ENCODE data around the gene SV2C. TPM values are rescaled to one million over a fixed set of nuclear protein-coding genes. Genes with fewer than 3 reads are reported as not detected.

SV2C gene
- total and polyA plus RNA-seq, 5 experiments from 2014 or later: not detected

DNA sequence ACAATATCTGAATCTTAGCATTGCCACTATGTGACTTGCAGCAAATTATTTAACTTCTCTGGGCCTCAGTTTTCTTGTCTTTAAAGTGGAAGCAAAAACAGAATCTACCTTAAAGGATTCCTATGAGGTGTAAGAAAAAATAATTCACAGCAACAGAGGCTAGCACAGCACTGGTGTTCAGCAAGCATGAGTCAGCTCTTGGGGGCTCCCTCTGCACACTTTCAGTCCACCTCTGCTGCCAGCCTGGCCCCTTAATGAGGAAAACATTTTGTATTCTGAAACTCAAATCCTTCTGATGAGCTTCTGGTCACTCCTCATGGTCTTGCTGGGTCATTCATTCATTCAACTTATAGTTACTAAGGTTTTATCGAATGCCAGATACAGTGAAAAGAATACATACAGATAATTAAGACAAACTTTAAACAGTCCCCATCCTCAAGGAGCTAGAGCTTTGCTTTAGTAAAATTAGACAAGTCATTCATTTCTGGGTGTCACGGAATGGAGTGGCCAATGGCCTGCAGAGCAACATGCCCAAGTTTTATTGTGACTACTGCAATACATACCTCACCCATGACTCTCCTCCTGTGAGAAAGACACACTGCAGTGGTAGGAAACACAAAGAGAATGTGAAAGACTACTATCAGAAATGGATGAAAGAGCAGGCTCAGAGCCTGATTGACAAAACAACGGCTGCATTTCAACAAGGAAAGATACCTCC lies 293.1 kb downstream of the SV2C start:
- no peaks in the 10 kb centered on the region for H3K36me3 Mint-ChIP-seq
- H3K4me1 Mint-ChIP-seq: peaks cover 16 to 38% (median 22%) of the 10 kb centered on the region in 4 donors
- no peak for ATAC-seq
- DNase-seq: no peak
- no peaks in the 10 kb centered on the region for H3K9me3 Mint-ChIP-seq
- peak overlapping the region in 2 of 10 donors; percentile 23 to 47 for H3K27ac Mint-ChIP-seq
- POLR2A ChIA-PET: interaction anchor here (1.4 kb wide), 1 partner anchor 27 kb away, joined by 5 read pairs; the partner anchor contains the start of gene IQGAP2
- no peaks in the 10 kb centered on the region for H3K27me3 Mint-ChIP-seq
- H3K4me3 Mint-ChIP-seq: no peak overlapping the region

GRCh38 chr5:76376866-76377230 lies 293.7 kb downstream of the SV2C start:
- peaks cover 16 to 38% (median 22%) of the 10 kb centered on the region in 4 donors for H3K4me1 Mint-ChIP-seq
- H3K27me3 Mint-ChIP-seq: no peaks in the 10 kb centered on the region
- DNase-seq: no peak
- H3K4me3 Mint-ChIP-seq: no peak overlapping the region
- H3K9me3 Mint-ChIP-seq: no peaks in the 10 kb centered on the region
- H3K36me3 Mint-ChIP-seq: no peaks in the 10 kb centered on the region
- peak overlapping the region in 2 of 10 donors; percentile 23 to 35 for H3K27ac Mint-ChIP-seq
- POLR2A ChIA-PET: no interaction called here
- ATAC-seq: no peak

- POLR2A ChIA-PET: interaction anchor here (1.2 kb wide), 1 partner anchor 10 kb away, joined by 4 read pairs; no protein-coding TSS in a partner anchor
- Mint-ChIP-seq H3K4me1 (peaks cover 19 to 42% (median 26%) of the 10 kb centered on the region in 4 donors), H3K36me3 (no peaks in the 10 kb centered on the region), H3K4me3 (peak overlapping the region in 3 of 10 donors; percentile 26 to 37 (median 27)), H3K27me3 (no peaks in the 10 kb centered on the region), H3K27ac (peak overlapping the region in 4 of 10 donors; percentile 2 to 94 (median 64)), H3K9me3 (no peaks in the 10 kb centered on the region)
- no peak for DNase-seq
- ATAC-seq: no peak
Measured at GRCh38 chr5:76378355-76378754, 295.2 kb downstream of the SV2C start.

DNA sequence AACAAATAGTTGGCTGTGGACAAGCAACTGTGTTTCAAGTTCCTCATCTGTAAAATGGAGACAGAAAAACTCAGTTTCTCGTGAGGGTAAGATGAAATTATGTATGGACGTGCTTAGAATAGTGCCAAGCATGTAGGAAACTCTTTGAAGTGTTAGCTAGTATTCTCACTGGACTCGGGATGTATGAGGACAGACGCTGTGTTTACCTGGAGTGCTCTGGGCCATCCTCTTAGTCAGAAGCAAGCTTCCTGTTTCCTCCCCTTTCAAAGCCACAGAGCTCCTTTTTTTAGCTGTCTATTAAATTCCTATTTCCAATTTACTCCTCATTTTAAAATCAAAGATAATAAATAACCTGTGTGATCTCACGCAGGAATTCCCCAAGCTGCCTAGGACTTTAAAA lies 296.1 kb downstream of the SV2C start:
- no peaks in the 10 kb centered on the region for H3K36me3 Mint-ChIP-seq
- H3K4me3 Mint-ChIP-seq: peak overlapping the region in 4 of 10 donors; percentile 6 to 19 (median 8)
- H3K9me3 Mint-ChIP-seq: no peaks in the 10 kb centered on the region
- DNase-seq (no peak), ATAC-seq (peak in 1 of 2 donors; percentile 70)
- H3K27ac Mint-ChIP-seq: peak overlapping the region in 6 of 10 donors; percentile 16 to 67 (median 47)
- POLR2A ChIA-PET: interaction anchor here (0.7 to 1.2 kb wide), 2 partner anchors 9 to 132 kb away, joined by 4 to 5 read pairs; no protein-coding TSS in a partner anchor
- H3K4me1 Mint-ChIP-seq: peaks cover 23 to 50% (median 34%) of the 10 kb centered on the region in 4 donors
- H3K27me3 Mint-ChIP-seq: no peaks in the 10 kb centered on the region

DNA sequence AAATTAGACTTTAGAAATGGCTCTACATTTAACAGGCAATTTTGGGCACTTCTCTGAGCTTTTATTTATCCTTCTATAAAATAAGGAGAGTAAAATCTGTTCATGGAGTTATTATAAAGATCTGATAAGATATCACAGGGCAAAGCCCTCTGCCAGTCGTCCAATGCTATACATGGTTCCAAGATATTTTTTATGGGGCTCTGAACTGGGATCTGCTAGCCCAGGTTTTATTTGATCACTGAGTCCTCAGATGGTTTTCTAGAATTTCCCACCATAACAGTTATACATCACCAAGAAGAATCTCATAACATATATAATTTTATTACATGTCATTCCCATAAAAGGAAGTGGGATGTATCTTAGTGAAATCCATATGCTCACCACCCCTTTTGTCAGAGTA lies 296.7 kb downstream of the SV2C start:
- H3K9me3 Mint-ChIP-seq: no peaks in the 10 kb centered on the region
- no peaks in the 10 kb centered on the region for H3K36me3 Mint-ChIP-seq
- H3K27me3 Mint-ChIP-seq: no peaks in the 10 kb centered on the region
- peak overlapping the region in 3 of 10 donors; percentile 26 to 38 (median 31) for H3K27ac Mint-ChIP-seq
- ATAC-seq (no peak), DNase-seq (no peak)
- H3K4me3 Mint-ChIP-seq: no peak overlapping the region
- peaks cover 23 to 49% (median 38%) of the 10 kb centered on the region in 4 donors for H3K4me1 Mint-ChIP-seq
- POLR2A ChIA-PET: interaction anchor here (0.7 kb wide), 1 partner anchor 22 kb away, joined by 3 read pairs; no protein-coding TSS in a partner anchor

GRCh38 chr5:76380346-76381066 lies 297.3 kb downstream of the SV2C start:
- POLR2A ChIA-PET: interaction anchor here (0.7 to 1.7 kb wide), 3 partner anchors 10 to 23 kb away, joined by 3 to 4 read pairs (median 4); no protein-coding TSS in a partner anchor
- ATAC-seq (no peak), DNase-seq (no peak)
- Mint-ChIP-seq H3K27ac (peak overlapping the region in 6 of 10 donors; percentile 2 to 83 (median 30)), H3K36me3 (no peaks in the 10 kb centered on the region), H3K27me3 (no peaks in the 10 kb centered on the region), H3K9me3 (no peaks in the 10 kb centered on the region), H3K4me3 (no peak overlapping the region), H3K4me1 (peaks cover 22 to 53% (median 44%) of the 10 kb centered on the region in 4 donors)

DNA sequence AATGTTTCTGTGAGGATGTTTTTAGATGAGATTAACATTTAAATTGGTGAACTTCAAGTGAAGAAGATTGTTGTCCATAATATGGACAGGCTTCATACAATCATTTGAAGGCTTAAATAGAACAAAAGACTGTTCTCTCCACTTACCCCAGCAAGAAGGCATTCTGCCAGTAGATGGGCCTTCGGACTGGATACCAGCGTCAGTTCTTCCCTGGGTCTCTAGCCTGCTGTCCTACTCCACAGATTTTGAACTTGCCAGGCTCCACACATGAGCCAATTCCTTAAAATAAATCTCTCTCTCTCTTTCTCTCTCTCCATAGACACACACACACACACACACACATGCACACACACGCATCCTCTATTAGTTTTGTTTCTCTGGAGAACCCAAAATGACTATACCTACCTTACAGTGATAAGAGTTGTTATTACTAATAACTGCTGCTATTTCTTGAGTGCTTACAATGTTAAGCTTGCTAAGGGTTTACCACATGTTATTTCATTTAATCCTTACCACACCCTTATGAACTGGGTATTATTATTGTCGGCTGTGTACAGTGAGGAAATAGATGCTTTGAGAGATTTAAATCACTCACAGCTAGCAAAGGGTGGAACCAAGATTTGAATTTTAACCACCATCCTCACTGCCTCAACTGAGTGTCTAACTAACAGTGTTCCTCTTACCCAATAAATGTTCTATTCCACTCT lies 300.1 kb downstream of the SV2C start:
- POLR2A ChIA-PET: interaction anchor here (0.7 to 2.0 kb wide), 3 partner anchors 13 to 942 kb away, joined by 3 to 14 read pairs (median 4); partner anchors contain the start of gene IQGAP2
- Mint-ChIP-seq H3K4me3 (peak overlapping the region in 1 of 10 donors; percentile 7), H3K9me3 (no peaks in the 10 kb centered on the region), H3K4me1 (peaks cover 21 to 54% (median 46%) of the 10 kb centered on the region in 4 donors), H3K27ac (peak overlapping the region in 4 of 10 donors; percentile 1 to 77 (median 41)), H3K27me3 (no peaks in the 10 kb centered on the region), H3K36me3 (no peaks in the 10 kb centered on the region)
- DNase-seq (no peak), ATAC-seq (no peak)

GRCh38 chr5:76384189-76384588 lies 301.0 kb downstream of the SV2C start:
- H3K36me3 Mint-ChIP-seq: no peaks in the 10 kb centered on the region
- ATAC-seq: peak; percentile 32 to 43
- no peak for DNase-seq
- no peaks in the 10 kb centered on the region for H3K9me3 Mint-ChIP-seq
- no peaks in the 10 kb centered on the region for H3K27me3 Mint-ChIP-seq
- POLR2A ChIA-PET: interaction anchor here (0.6 to 2.0 kb wide), 4 partner anchors 12 to 378 kb away, joined by 3 to 14 read pairs (median 4); partner anchors contain the start of gene IQGAP2
- peak overlapping the region in 6 of 10 donors; percentile 7 to 85 (median 42) for H3K27ac Mint-ChIP-seq
- H3K4me3 Mint-ChIP-seq: peak overlapping the region in 7 of 10 donors; percentile 12 to 63 (median 42)
- peaks cover 19 to 51% (median 41%) of the 10 kb centered on the region in 4 donors for H3K4me1 Mint-ChIP-seq

DNA sequence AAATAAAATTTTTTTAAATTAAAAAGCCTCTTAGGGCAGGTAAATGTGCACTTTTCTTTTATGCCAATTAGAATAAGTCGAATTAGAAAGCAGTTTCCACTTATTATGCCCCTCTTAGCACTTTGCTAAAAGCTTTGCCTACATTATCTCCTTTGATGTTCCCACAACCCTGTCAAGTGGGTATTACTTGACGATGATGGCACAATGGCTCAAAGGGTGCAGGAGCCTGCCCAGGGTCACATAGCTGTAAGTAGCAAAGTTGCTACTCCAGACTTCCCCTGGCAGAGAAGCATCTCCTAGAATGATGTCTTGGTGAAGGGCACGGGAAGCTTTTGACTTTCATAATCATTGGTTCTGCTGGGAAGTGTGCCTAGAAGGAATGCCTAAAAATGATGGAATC lies 301.5 kb downstream of the SV2C start:
- H3K36me3 Mint-ChIP-seq: no peaks in the 10 kb centered on the region
- peak overlapping the region in 9 of 10 donors; percentile 34 to 69 (median 48) for H3K4me3 Mint-ChIP-seq
- ATAC-seq (peak; percentile 96 to 99), DNase-seq (peak in 7 of 10 donors; percentile 38 to 76 (median 54))
- peaks cover 17 to 51% (median 41%) of the 10 kb centered on the region in 4 donors for H3K4me1 Mint-ChIP-seq
- H3K27ac Mint-ChIP-seq: peak overlapping the region in 9 of 10 donors; percentile 2 to 73 (median 43)
- no peaks in the 10 kb centered on the region for H3K9me3 Mint-ChIP-seq
- POLR2A ChIA-PET: interaction anchor here (0.6 to 2.0 kb wide), 4 partner anchors 11 to 378 kb away, joined by 3 to 14 read pairs (median 4); partner anchors contain the start of gene IQGAP2
- H3K27me3 Mint-ChIP-seq: no peaks in the 10 kb centered on the region

GRCh38 chr5:76385540-76385939 lies 302.4 kb downstream of the SV2C start:
- Mint-ChIP-seq H3K9me3 (no peaks in the 10 kb centered on the region), H3K4me3 (no peak overlapping the region), H3K36me3 (no peaks in the 10 kb centered on the region), H3K27ac (peak overlapping the region in 3 of 10 donors; percentile 35 to 69 (median 38)), H3K27me3 (no peaks in the 10 kb centered on the region), H3K4me1 (peaks cover 19 to 55% (median 48%) of the 10 kb centered on the region in 4 donors)
- ATAC-seq (no peak), DNase-seq (no peak)
- POLR2A ChIA-PET: interaction anchor here (1.2 kb wide), 1 partner anchor 17 kb away, joined by 4 read pairs; no protein-coding TSS in a partner anchor

- no peak for DNase-seq
- Mint-ChIP-seq H3K27me3 (no peaks in the 10 kb centered on the region), H3K27ac (peak overlapping the region in 3 of 10 donors; percentile 5 to 81 (median 27)), H3K9me3 (no peaks in the 10 kb centered on the region), H3K4me3 (no peak overlapping the region), H3K36me3 (no peaks in the 10 kb centered on the region), H3K4me1 (peaks cover 24 to 60% (median 54%) of the 10 kb centered on the region in 4 donors)
- POLR2A ChIA-PET: interaction anchor here (1.1 to 1.2 kb wide), 2 partner anchors 16 to 17 kb away, joined by 4 to 5 read pairs; no protein-coding TSS in a partner anchor
- no peak for ATAC-seq
Measured at GRCh38 chr5:76386360-76386759, 303.2 kb downstream of the SV2C start.
